SKM-1 (cell line): ENCODE measurements around the gene HTR1D.
"Not testable (repeated sequence)": the region's sequence is repeated elsewhere in the genome, so short reads cannot be mapped to it uniquely, and the experiment has no call there.

Experiments
- DNase-seq: peaks from one replicate; lab custom pipeline; 2025; ENCODE audit not compliant: unreplicated experiment; lab: John Stamatoyannopoulos, UW

HTR1D gene

DNA sequence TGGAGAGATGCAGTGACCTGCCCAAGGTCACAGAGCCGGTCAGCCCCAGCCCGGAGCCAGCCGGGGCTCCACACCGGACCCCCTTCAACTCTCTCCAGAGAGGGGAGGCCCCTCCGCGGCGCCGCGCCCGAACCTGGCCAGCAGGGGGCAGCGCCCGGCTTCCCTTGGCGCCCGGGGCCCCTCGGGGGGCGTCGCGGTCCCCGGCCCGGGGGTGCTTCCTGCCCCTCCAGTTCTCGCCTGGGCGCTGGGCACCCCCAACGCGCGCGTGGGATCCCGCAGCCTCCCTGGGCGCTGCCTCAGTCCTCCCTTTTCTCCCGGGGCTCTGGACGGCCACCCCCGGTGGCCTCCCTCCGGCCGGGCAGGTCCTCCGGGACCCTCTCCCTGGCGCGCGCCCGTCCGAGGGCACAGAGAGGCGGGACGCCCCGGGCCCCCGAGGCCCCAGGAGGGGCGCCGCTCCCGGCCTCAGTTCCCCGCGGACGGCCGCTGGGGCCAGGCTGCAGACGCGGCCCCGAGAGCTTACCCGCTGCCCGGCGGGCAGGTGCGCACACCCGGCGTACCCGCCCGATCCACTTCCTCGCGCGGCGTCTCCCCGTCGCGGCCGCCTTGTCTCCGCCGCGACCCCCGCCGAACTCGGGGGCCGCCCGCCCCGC, 406 bp downstream of the HTR1D start:
- DNase-seq, result no peak

DNA sequence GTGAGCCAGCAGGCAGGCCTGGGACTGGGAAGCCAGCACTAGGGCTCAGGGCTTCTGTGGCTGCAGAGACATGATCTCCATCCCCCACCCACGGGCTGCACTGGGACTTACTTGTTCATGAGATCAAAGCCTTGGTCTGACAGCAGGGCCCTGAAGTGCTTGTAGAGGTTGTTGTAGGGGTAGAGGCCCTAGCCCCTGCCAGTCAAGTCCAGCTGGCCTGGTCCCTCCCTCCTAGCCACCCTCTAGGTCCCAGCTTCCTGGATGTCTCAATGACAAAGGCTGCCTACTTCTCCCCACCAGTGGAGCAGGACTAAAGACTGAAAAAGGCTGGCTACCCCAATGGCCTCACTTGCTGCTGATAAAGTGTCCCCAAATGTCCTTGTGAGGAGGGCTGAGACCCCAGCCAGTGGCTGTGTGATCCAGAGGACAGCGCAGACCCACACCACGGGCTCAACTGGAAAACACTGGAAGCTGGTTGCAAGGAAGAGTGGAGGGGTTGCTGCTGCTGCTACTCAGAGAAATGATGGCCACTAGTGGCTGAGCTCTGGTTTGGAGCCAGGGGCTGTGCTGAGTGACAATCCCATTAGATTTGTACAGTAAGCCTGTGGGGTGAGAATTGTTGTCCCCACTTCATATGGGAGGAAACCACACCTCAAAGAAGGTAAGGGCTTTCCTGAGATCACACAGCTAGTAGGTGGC, 1.4 kb downstream of the HTR1D start:
- no peak for DNase-seq

DNA sequence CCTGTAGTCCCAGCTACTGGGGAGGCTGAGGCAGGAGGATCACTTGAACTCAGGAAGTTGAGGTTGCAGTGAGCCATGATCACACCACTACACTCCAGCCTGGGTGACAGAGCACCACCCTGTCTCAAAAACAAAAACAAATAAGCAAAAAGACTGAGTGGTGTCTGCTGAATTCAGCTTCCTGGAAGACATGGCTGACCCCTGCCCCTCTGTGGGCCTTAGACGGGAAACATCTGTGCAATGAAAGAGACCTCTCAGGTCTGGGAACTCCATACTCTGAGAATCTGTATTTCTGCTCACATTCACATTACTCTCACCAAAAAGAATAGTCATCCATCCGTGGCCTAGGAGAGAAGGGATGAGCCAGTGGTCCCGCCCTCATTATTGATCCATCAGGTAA, 2.0 kb downstream of the HTR1D start:
- DNase-seq, result no peak

DNA sequence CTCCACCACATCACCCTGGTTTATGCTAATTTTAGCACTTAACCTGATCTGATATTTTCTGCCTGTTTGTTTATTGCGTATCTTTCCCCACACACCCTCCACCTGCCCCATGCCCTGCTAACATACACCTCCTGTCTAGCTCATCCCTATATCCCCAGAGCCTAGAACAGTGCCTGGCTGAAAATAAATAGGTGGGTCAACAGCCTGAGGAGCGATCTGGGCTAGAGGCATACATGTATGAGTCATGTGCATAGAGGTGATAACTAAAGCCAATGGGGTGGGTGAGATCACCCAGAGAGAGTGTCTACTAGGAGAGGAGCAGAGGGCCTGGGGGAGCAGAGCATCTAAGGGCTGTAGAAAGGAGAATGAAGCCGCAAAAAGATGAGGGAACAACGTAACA, 2.7 kb downstream of the HTR1D start:
- DNase-seq, result no peak

DNA sequence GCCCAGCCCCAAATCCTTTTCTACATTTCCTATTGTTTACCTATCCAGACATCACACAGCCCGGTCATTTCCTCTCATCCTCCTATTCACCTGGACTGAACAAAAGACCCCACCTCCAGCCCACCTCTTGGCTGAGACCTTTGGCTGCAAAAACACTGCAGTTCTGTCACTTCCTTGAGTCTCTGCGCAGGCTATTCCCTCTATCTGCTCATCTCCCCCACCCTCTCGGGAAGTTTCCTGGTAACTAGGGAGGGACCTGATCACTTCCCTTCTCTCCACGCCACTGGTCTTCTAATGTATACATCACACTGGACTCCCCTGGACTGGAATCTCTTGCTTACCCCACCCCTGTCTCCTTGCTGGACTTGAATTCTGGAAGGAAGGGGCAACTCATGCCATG, 5.3 kb downstream of the HTR1D start:
- DNase-seq, result no peak

DNA sequence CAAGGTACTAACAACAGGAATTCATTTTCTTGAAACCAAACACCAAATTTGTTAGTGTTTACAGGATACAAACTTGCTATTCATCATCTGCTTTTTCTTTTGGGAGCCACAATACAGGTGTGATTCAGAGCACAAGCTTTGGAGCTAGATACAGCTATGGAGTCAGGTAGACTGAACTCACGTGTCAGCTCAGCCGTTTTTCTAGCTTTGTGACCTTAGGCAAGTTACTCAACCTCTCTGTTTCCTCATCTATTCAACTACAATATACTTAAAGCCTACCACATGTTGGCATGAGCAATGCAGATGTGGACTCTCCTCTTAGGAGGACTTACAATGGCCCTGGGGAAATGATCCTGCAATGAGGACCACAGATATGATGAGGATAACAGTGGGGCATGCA, 6.3 kb downstream of the HTR1D start:
- DNase-seq, result no peak

DNA sequence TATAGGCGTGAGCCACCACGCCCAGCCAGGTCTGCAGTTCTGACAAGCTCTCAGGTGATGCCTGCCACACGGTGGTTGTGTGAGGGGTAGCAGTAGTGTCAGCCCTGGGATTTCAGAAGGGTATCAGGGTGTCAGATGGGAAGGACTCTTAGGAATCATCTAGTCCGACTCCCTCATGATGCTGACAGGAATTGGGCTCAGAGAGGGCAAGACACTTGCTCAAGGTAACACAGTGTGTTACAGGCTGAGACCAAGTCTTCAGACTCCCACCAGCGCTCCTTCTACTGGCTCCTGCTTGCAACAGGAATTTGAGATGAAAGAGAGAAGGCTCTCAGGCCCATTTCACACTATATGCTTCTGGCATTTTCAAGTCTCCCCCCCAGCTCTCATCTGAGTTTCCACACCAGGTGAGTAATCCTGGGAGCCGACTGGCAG, 6.9 kb downstream of the HTR1D start:
- no peak for DNase-seq

DNA sequence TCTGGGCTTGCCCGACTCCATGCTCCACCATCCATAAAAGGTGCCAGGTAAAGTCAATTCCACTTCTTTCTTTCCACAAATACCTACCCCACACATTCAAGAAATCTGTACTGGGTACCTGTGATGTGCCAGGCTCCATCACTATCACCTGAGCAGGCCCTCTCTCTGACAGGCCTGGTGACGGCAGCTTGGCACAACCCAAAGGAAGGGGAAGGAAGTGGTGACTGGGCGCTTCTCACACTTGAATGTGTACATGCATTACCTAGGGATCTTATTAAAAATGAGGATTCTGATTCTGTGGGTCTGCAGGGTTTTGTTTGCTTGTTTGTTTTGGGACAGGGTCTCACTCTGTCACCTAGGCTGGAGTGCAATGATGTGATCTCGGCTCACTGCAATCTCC, 7.5 kb downstream of the HTR1D start:
- DNase-seq, result no peak

DNA sequence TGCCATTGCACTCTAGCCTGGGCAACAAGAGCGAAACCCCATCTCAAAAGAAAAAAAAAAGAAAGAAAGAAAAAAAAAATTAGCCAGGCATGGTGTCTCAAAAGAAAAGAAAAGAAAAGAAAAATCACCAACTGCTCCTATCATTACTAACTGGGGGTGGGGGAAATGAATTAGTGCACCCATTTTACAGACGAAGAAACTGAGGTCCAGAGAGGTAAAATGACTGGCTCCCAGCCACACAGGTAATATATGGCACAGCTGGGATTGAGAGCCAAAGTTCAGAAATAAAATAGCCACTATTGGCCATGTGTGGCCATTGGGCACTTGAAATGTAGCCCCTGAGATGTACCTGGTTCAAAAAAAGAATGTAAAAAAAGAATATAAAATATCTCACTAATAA, 8.8 kb downstream of the HTR1D start:
- no peak for DNase-seq

DNA sequence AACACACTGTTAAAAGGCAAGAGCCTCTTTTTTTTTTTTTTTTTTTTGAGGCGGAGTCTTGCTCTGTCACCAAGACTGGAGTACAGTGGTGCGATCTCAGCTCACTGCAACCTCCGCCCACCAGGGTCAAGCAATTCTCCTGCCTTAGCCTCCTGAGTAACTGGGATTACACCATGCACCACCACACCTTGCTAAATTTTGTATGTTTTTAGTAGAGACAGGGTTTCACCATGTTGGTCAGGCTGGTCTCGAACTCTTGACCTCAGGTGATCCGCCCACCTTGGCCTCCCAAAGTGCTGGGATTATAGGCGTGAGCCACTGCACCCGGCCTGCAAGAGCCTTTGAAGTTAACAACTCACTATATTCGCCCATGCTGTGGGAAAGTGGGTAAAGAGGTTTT, 9.6 kb downstream of the HTR1D start:
- not testable (repeated sequence) for DNase-seq

DNA sequence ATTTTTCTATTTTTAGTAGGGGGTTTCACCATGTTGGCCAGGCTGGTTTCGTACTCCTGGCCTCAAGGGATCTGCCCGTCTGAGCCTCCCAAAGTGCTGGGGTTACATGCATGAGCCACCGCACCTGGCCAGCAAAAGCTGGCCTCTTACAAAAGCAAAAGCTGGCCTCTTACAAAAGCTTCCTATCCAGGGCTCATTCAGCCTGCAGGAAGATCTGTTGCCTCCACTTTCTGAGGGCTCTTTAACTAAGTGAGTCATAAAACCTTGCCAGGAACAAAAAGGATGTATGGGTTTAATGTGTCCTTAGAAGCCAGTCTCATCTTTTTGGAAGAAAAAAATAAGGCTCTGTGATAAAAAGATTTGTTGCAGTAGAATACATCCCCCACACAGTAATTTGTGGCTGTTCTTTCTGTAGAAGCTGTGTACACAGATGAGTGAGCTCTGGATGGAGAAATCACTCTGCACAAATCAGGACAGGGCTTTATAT, 15.0 kb downstream of the HTR1D start:
- no peak for DNase-seq

DNA sequence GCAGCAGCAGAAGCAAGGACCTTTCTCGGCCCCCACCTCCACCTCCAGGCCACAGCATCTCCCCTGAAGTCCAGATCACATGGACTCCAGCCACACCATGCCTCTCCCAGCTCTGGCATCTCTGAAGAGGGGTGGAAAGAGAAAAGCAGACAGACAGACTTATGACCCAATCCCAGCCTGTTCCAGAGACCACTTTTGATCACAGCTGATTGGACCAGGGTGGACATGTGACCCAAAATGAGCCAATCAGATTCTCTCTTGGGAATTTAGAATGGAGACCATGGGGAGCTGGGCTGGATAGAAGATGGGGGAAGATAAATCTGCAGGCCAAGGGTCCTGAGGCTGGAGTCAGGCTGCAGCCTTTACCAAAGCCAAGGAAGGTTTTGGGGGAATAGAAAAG, 16.4 kb downstream of the HTR1D start:
- no peak for DNase-seq

DNA sequence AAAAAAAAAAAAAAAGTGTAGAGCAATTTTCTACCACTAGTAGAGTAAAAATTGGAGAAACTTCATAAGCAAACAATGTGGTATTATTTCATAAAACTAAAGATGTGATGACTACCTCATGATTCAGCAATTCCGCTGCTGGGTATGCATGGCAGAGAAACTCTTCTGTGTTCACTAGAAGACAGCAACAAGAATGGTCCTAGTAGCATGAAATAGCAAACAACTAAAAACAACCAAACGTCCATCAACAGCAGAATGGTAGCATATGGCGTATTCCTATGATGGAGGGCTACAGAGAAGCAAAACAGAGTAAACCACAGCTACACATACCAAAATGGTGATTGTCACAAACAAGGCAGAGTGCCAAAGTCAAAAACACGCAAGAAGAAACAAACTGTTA, 18.9 kb downstream of the HTR1D start:
- no peak for DNase-seq

DNA sequence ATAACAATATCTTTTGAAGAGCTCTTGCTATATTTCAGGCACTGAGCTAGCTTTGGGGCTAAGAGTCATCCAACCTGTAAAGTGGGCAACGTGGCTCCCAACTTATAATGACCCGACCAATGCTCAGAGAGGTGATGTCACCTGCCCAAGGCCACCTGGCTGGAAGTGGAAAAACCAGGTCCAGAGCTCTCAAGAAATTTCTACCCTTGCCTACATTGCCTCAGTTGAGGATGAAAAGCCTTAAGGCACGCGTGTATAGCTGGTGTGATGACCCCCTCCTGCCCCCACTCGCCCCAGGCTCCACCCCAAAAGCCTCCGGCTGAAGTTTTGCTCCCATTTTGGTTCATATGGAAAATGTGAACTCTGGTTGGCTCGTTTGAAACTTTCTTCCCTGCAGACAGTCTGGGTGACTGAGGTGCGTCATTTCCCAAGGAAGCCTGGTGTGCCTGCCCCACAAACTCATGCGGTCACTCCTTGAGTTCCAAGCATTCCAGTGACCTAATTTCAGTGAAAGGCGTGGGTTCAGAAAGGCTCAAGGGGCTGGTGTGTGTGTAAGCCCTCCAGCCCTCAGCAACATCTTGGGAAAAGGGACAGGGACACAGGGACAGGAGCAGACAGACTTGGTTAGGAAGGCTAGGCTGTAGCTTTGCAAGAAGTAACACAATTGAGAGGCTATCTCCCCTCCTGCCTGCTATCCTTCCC, 20.5 kb downstream of the HTR1D start:
- DNase-seq, result no peak

DNA sequence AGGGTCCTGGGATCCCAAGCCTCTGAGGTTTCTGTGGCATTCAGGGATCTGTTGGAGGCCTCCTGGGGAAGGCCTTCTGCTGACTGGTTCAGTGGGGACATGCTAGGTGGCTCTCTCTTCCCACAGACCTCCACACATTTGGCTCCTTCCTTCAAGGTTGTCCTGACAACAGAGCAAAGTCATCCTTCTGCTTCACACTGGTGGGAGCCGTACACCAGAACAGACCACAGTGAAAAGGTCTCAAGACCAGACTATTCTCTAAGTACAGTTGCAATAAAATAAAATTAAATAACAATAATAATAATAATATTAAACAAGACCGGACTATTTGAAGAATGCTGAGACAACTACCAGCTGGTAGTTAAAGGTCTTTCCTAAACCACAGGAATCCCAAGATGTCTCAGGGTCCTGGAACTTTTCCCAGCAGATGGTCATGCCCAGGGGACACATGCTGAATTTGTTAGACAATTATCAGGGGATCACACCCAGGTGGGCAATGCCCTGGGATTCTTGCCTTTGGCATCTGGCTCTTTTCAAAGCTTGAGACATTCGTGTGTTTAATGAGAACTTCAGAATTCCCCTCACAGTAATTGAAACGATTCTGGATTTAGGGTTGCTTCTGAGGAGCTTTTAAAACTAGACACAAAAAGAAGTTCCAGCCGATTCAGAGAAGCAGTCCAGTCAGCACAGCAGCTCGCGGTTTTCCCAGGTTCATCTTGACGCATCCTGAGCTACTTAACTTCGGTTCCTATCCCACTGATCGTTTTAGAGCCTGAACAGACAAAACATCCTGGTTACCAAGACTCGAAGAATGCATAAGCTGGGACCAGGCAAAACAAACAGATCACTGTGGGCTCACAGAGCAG, 22.9 kb downstream of the HTR1D start:
- no peak for DNase-seq

DNA sequence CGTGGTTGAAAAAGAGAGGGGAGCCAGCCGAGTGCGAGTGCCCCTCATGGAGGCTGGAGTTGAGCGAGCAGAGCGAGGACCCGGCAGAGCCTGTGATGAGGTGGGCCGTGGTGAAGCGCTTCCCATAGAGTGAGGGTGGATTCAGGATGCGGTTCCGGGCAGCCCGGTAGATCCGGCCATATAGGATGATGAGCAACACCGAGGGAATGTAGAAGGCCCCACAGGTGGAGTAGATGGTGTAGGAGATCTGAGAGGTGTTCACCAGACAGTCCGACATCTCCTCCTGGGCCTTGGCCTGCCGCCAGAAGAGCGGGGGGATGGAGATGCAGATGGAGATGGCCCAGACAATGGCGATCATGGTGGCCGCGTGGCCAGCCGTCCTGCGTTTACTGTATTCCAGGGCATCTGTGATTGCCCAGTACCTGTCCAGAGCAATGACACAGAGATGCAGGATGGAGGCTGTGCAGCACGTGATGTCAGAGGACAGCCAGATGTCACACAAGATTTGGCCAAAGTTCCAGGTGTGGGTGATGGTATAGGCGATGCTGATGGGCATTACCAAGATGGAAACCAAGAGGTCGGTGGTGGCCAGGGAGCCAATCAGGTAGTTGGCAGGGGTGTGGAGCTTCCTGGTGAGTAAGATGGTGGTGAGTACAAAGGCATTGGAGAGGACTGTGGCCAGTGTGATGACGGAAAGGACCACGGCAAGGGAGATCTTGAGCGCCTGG, 23.7 kb downstream of the HTR1D start:
- DNase-seq, result no peak

DNA sequence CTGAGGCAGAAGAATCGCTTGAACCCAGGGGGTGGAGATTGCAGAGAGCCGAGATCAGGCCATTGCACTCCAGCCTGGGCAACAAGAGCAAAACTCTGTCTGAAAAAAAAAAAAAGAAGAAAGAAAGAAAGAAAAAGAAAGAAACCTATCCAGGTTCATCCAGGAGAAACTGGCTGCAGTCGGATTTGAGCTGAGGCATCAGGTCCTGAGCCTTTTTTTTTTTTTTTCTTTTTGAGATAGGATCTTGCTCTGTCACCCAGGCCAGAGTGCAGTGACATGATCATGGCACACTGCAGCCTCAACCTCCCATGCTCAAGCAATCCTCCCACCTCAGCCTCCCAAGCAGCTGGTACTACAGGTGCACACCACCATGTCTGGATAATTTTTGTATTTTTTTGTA, 26.1 kb downstream of the HTR1D start:
- DNase-seq, result no peak

DNA sequence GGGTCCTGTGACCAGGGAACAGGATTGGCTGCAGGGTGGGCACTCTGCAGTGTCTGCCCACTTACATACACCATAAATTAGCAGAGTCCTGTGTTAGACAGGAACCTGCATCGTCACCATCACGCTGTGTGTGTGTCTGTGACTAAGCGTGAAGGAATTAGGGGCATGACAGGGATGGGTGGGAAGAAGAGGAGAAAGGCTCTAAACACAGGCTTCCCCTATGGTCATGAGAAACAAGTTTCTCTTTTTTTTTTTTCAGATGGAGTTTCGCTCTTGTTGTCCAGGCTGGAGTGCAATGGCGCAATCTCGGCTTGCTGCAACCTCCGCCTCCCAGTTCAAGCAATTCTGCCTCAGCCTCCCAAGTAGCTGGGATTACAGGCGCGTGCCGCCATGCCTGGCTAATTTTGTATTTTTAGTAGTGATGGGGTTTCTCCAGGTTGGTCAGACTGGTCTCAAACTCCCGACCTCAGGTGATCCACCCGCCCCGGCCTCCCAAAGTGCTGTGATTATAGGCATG, 28.3 kb downstream of the HTR1D start:
- not testable (repeated sequence) for DNase-seq

DNA sequence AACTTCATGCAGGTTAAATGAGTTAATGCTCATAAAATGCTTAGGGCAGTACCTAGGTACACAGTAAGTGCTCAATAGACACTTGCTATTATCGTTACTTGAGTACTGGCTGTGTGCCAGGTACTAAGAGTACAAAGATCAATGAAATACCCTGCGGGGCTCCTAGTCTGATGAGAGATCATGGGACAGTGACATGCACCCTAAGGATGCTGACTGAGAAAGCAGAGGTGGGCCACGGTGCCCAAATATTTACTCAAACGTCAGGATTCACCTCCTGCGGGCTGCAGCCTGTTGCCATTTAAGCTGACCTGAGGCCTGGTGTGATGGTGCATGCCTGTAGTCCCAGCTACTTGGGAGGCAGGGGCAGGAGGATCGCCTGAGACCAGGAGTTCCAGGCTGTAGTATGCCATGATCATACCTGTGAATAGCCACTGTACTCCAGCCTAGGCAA, 28.8 kb downstream of the HTR1D start:
- DNase-seq, result no peak

DNA sequence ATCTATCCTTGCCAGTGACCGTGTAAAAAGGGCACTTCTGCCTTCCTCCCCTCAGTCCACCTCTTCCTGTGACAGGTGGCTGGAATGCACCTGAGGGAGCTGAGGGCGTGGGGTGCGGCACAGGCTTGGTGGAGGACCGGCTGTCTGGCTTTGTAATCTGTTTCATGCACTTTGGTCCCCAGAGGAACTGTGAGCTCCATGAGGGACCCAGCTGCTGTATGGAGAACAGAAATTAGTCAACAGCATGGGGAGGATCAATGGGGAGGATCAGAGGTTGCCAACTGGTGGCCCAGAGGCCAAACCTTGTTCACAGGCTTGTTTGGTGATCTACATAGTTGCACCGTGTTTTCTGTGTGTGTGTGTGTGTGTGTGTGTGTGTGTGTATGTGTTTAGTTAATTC, 29.7 kb downstream of the HTR1D start:
- no peak for DNase-seq
